Measurements from ENCODE around the gene CACNA1A.

CACNA1A gene

GRCh38 chr19:13511947-13512346, 5.7 kb upstream of the CACNA1A start:
- TF ChIP-seq CTCF (IDR thresholded peaks at IDR 0.05; ENCODE audit: low read length, missing control alignments): no peak
- no peak for DNase-seq (ENCODE audit: low read depth)
- H3K4me3 ChIP-seq (replicated peaks; ENCODE audit: low read depth, low read length): no peak overlapping the region

GRCh38 chr19:13507053-13507611, 853 bp upstream of the CACNA1A start:
- TF ChIP-seq CTCF (IDR thresholded peaks at IDR 0.05; ENCODE audit: low read length, missing control alignments): no peak
- H3K4me3 ChIP-seq (replicated peaks; ENCODE audit: low read depth, low read length): no peak overlapping the region
- no peak for DNase-seq (ENCODE audit: low read depth)

- TF ChIP-seq CTCF (IDR thresholded peaks at IDR 0.05; ENCODE audit: low read length, missing control alignments): no peak
- no peak overlapping the region for H3K4me3 ChIP-seq (replicated peaks; ENCODE audit: low read depth, low read length)
- no peak for DNase-seq (ENCODE audit: low read depth)
Measured at GRCh38 chr19:13505761-13506470, 363 bp downstream of the CACNA1A start.

GRCh38 chr19:13505164-13505695, 1.0 kb downstream of the CACNA1A start:
- DNase-seq (ENCODE audit: low read depth): no peak
- H3K4me3 ChIP-seq (replicated peaks; ENCODE audit: low read depth, low read length): no peak overlapping the region
- TF ChIP-seq CTCF (IDR thresholded peaks at IDR 0.05; ENCODE audit: low read length, missing control alignments): no peak

- TF ChIP-seq CTCF (IDR thresholded peaks at IDR 0.05; ENCODE audit: low read length, missing control alignments): no peak
- no peak overlapping the region for H3K4me3 ChIP-seq (replicated peaks; ENCODE audit: low read depth, low read length)
- DNase-seq (ENCODE audit: low read depth): no peak
Measured at GRCh38 chr19:13503570-13504235, 2.6 kb downstream of the CACNA1A start.

- no peak for TF ChIP-seq CTCF (IDR thresholded peaks at IDR 0.05; ENCODE audit: low read length, missing control alignments)
Measured at GRCh38 chr19:13502231-13502630, 4.0 kb downstream of the CACNA1A start.

More at GRCh38 chr19:13502231-13502630, 4.0 kb downstream of the CACNA1A start:
- no peak for DNase-seq (ENCODE audit: low read depth)
- H3K4me3 ChIP-seq (replicated peaks; ENCODE audit: low read depth, low read length): no peak overlapping the region
